ENCODE results near the gene OR6C70. TPM values are rescaled to one million over a fixed set of nuclear protein-coding genes. Genes with fewer than 3 reads are reported as not detected.

Gene OR6C70
- total and polyA plus RNA-seq, 2 of the 4 experiments (the other 2 are of a cell fraction): not detected

Other genes starting within 250 kb of the OR6C70 start
- gene OR10A7, start 249.1 kb downstream of the OR6C70 start, total RNA-seq (2012; rRNA removed): not detected in 2 replicates
- not detected in 2 replicates for gene OR10A7, start 249.1 kb downstream of the OR6C70 start, polyA plus RNA-seq (2012; rRNA removed)
- gene OR6C74, start 225.5 kb downstream of the OR6C70 start, total RNA-seq (2012; rRNA removed): not detected in 2 replicates
- not detected in 2 replicates for gene OR6C74, start 225.5 kb downstream of the OR6C70 start, polyA plus RNA-seq (2012; rRNA removed)
- not detected in 2 replicates for gene OR6C6, start 173.6 kb downstream of the OR6C70 start, total RNA-seq (2012; rRNA removed)
- gene OR6C6, start 173.6 kb downstream of the OR6C70 start, polyA plus RNA-seq (2012; rRNA removed): not detected in 2 replicates
- not detected in 2 replicates for gene OR6C1, start 155.8 kb downstream of the OR6C70 start, total RNA-seq (2012; rRNA removed)
- gene OR6C1, start 155.8 kb downstream of the OR6C70 start, polyA plus RNA-seq (2012; rRNA removed): not detected in 2 replicates
- not detected in 2 replicates for gene OR6C3, start 139.4 kb downstream of the OR6C70 start, total RNA-seq (2012; rRNA removed)
- not detected in 2 replicates for gene OR6C3, start 139.4 kb downstream of the OR6C70 start, polyA plus RNA-seq (2012; rRNA removed)
- gene OR6C75, start 107.2 kb downstream of the OR6C70 start, total RNA-seq (2012; rRNA removed): not detected in 2 replicates
- gene OR6C75, start 107.2 kb downstream of the OR6C70 start, polyA plus RNA-seq (2012; rRNA removed): not detected in 2 replicates
- gene OR6C65, start 69.6 kb downstream of the OR6C70 start, total RNA-seq (2012; rRNA removed): not detected in 2 replicates
- not detected in 2 replicates for gene OR6C65, start 69.6 kb downstream of the OR6C70 start, polyA plus RNA-seq (2012; rRNA removed)
- not detected in 2 replicates for gene OR6C76, start 43.9 kb downstream of the OR6C70 start, total RNA-seq (2012; rRNA removed)
- gene OR6C76, start 43.9 kb downstream of the OR6C70 start, polyA plus RNA-seq (2012; rRNA removed): not detected in 2 replicates
- gene OR6C2, start 26.1 kb downstream of the OR6C70 start, total RNA-seq (2012; rRNA removed): not detected in 2 replicates
- gene OR6C2, start 26.1 kb downstream of the OR6C70 start, polyA plus RNA-seq (2012; rRNA removed): not detected in 2 replicates
- gene OR6C68, start 22.2 kb upstream of the OR6C70 start, total RNA-seq (2012; rRNA removed): not detected in 2 replicates
- gene OR6C68, start 22.2 kb upstream of the OR6C70 start, polyA plus RNA-seq (2012; rRNA removed): not detected in 2 replicates
- gene OR6C4, start 79.5 kb upstream of the OR6C70 start, total RNA-seq (2012; rRNA removed): not detected in 2 replicates
- not detected in 2 replicates for gene OR6C4, start 79.5 kb upstream of the OR6C70 start, polyA plus RNA-seq (2012; rRNA removed)
- gene OR2AP1, start 102.3 kb upstream of the OR6C70 start, total RNA-seq (2012; rRNA removed): not detected in 2 replicates
- not detected in 2 replicates for gene OR2AP1, start 102.3 kb upstream of the OR6C70 start, polyA plus RNA-seq (2012; rRNA removed)
- gene OR10P1, start 166.8 kb upstream of the OR6C70 start, total RNA-seq (2012; rRNA removed): not detected in 2 replicates
- not detected in 2 replicates for gene OR10P1, start 166.8 kb upstream of the OR6C70 start, polyA plus RNA-seq (2012; rRNA removed)
- gene ITGA7, start 237.8 kb upstream of the OR6C70 start, total RNA-seq (2012; rRNA removed): 3.9 and 4.4 TPM in 2 replicates
- gene ITGA7, start 237.8 kb upstream of the OR6C70 start, polyA plus RNA-seq (2012; rRNA removed): 13.9 and 15.7 TPM in 2 replicates
- 128 and 158 TPM in 2 replicates for gene BLOC1S1, start 245.9 kb upstream of the OR6C70 start, total RNA-seq (2012; rRNA removed)
- 280 and 285 TPM in 2 replicates for gene BLOC1S1, start 245.9 kb upstream of the OR6C70 start, polyA plus RNA-seq (2012; rRNA removed)